A673 (cell line): Measurements from ENCODE around the gene CNPY1. TPM values are rescaled to one million over a fixed set of nuclear protein-coding genes. Genes with fewer than 3 reads are reported as not detected.

ENCODE experiments used
- BruUV-seq: library from RNA; stranded (reverse); fragments of 400-500 nt; replicated peaks from 2 replicates; lab custom pipeline; 2021; lab: Mats Ljungman, UMichigan
- CTCF ChIA-PET: fragments of 300-600 bp; sonication (Branson Sonifier 250); formaldehyde crosslinking; loops from one replicate; lab custom pipeline; 2022; ENCODE audit warnings: antibody characterized with exemption; lab: Charles Lee
- POLR2A ChIA-PET: fragments of 300-600 bp; sonication (Branson Sonifier 250); formaldehyde crosslinking; loops from one replicate; lab custom pipeline; 2022; ENCODE audit warnings: antibody characterized with exemption; ENCODE audit not compliant: low non-redundant PET; lab: Charles Lee
- DNase-seq: peaks from one replicate; pipeline ENCODE4 v3.0.0-alpha.2; 2015; ENCODE audit warnings: low spot score
- H3K27ac ChIP-seq: fragments of 200-600 bp; sonication (generic); 2 replicates; pipeline ENCODE4 v1.5.1; 2016; ENCODE audit warnings: mixed run types, low read depth, mild to moderate bottlenecking, mixed read lengths, antibody characterized with exemption, low read length; ENCODE audit not compliant: poor library complexity, severe bottlenecking
- H3K27me3 ChIP-seq: fragments of 200-600 bp; sonication (generic); replicated peaks from 2 replicates; pipeline ENCODE4 v1.6.1; 2017; ENCODE audit warnings: mixed run types, low read depth, mild to moderate bottlenecking, mixed read lengths, antibody characterized with exemption, low read length; ENCODE audit not compliant: insufficient read depth, poor library complexity
- H3K36me3 ChIP-seq: fragments of 200-600 bp; sonication (generic); 2 replicates; pipeline ENCODE4 v1.6.1; 2016; ENCODE audit warnings: mixed run types, mild to moderate bottlenecking, mixed read lengths, antibody characterized with exemption, low read length; ENCODE audit not compliant: insufficient read depth, poor library complexity, severe bottlenecking
- H3K4me1 ChIP-seq: fragments of 200-600 bp; sonication (generic); 2 replicates; pipeline ENCODE4 v1.6.1; 2017; ENCODE audit warnings: mixed run types, mild to moderate bottlenecking, mixed read lengths, antibody characterized with exemption, low read length; ENCODE audit not compliant: insufficient read depth, poor library complexity, severe bottlenecking
- H3K4me3 ChIP-seq: fragments of 200-600 bp; sonication (generic); 2 replicates; pipeline ENCODE4 v1.5.1; 2016; ENCODE audit warnings: low read depth, mixed run types, mild to moderate bottlenecking, mixed read lengths, low read length; ENCODE audit not compliant: poor library complexity, severe bottlenecking
- H3K9me3 ChIP-seq: fragments of 200-600 bp; sonication (generic); 2 replicates; pipeline ENCODE4 v1.6.1; 2016; ENCODE audit warnings: mixed run types, low read depth, mild to moderate bottlenecking, mixed read lengths, antibody characterized with exemption, low read length; ENCODE audit not compliant: poor library complexity, severe bottlenecking
- EZH2 ChIP-seq: fragments of 200-600 bp; sonication (generic); IDR thresholded peaks from 2 replicates; pipeline ENCODE4 v1.6.1; 2017; ENCODE audit warnings: borderline replicate concordance, low read depth, mild to moderate bottlenecking, mixed read lengths, antibody characterized with exemption, low read length; ENCODE audit not compliant: poor library complexity, severe bottlenecking
- intact Hi-C: fragments of 100-400 bp; cut with micrococcal nuclease; formaldehyde crosslinking; loops from one replicate; pipeline ENCODE4 v1.10.0; 2022; ENCODE audit not compliant: unreplicated experiment
- total RNA-seq: library from RNA; stranded (reverse); gene quantifications from 2 replicates; pipeline ENCODE4 v1.2.3, GENCODE V29; 2021
- TF ChIP-seq, protein P1 (sequence below): fragments of 300-800, 200-600 bp; sonication (generic); conservative IDR thresholded peaks from 2 replicates; pipeline ENCODE4 v1.5.1; 2017; ENCODE audit warnings: low read depth, mild to moderate bottlenecking, antibody characterized with exemption, low read length, moderate library complexity, mixed read lengths

The CNPY1 gene
- total RNA-seq, 1 experiment from 2014 or later: not detected

DNA sequence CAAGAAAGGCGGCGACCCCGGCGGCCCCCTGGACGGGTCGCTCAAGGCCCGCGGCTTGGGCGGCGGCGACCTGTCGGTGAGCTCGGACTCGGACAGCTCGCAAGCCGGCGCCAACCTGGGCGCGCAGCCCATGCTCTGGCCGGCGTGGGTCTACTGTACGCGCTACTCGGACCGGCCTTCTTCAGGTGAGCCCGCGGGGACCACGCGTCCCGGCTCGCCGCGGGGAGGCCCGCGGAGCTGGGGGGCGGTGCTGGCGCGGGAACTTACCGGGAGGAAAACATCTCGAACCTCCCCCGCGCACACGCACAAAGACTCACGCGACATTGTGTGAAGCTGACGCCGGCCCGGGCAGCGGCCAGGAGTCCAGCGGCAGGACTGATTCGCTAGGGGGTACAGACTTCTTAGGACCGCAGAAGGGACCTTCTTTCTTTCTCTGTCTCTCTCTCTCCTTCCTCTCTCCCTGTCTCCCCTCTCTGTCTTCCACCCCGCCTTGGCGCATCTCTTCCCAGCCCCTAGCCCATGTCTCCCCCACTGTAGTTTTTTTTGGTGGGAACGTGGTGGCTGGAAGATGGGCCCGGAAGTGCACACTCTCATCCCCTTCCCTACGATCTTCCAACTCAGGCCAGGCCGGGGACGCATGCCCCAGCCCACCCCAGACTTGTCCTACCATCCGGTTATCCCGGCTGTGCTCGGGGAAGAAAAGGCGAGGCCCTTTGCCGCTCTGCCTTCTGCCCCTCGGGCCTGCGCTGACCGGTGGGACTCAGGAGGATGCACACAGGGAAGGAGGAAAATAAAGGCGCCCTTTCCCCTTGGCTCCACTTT lies 87.3 kb downstream of the CNPY1 start:
- no peak for DNase-seq
- Histone ChIP-seq H3K27ac (no peak overlapping the region), H3K9me3 (no peaks in the 10 kb centered on the region), H3K36me3 (no peaks in the 10 kb centered on the region), H3K4me3 (peak overlapping the region; percentile 44), H3K27me3 (peaks cover 96% of the 10 kb centered on the region), H3K4me1 (peaks cover 19% of the 10 kb centered on the region)
- ChIA-PET POLR2A (no interaction called here), CTCF (no interaction called here)
- no TSS peak for BruUV-seq
- TF ChIP-seq, protein P1, sequence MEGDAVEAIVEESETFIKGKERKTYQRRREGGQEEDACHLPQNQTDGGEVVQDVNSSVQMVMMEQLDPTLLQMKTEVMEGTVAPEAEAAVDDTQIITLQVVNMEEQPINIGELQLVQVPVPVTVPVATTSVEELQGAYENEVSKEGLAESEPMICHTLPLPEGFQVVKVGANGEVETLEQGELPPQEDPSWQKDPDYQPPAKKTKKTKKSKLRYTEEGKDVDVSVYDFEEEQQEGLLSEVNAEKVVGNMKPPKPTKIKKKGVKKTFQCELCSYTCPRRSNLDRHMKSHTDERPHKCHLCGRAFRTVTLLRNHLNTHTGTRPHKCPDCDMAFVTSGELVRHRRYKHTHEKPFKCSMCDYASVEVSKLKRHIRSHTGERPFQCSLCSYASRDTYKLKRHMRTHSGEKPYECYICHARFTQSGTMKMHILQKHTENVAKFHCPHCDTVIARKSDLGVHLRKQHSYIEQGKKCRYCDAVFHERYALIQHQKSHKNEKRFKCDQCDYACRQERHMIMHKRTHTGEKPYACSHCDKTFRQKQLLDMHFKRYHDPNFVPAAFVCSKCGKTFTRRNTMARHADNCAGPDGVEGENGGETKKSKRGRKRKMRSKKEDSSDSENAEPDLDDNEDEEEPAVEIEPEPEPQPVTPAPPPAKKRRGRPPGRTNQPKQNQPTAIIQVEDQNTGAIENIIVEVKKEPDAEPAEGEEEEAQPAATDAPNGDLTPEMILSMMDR: no peak
- TF ChIP-seq EZH2: peak; percentile 83
- intact Hi-C loops: no loop called here

DNA sequence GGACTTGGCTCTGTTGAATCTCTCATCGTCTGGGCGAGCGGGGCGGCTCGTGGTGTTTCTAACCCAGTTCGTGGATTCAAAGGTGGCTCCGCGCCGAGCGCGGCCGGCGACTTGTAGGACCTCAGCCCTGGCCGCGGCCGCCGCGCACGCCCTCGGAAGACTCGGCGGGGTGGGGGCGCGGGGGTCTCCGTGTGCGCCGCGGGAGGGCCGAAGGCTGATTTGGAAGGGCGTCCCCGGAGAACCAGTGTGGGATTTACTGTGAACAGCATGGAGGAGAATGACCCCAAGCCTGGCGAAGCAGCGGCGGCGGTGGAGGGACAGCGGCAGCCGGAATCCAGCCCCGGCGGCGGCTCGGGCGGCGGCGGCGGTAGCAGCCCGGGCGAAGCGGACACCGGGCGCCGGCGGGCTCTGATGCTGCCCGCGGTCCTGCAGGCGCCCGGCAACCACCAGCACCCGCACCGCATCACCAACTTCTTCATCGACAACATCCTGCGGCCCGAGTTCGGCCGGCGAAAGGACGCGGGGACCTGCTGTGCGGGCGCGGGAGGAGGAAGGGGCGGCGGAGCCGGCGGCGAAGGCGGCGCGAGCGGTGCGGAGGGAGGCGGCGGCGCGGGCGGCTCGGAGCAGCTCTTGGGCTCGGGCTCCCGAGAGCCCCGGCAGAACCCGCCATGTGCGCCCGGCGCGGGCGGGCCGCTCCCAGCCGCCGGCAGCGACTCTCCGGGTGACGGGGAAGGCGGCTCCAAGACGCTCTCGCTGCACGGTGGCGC lies 88.1 kb downstream of the CNPY1 start, which contains the start of gene EN2:
Gene EN2 (plus strand): TSS at position 19 of the 767 bp plus-strand sequence. CDS start 249 bp downstream, at position 268.
- H3K4me1 ChIP-seq: peaks cover 19% of the 10 kb centered on the region
- H3K27me3 ChIP-seq: peaks cover 96% of the 10 kb centered on the region
- no TSS peak for BruUV-seq
- H3K36me3 ChIP-seq: no peaks in the 10 kb centered on the region
- ChIA-PET CTCF (no interaction called here), POLR2A (no interaction called here)
- intact Hi-C loops: no loop called here
- H3K4me3 ChIP-seq: peak within 1 kb of the TSS; percentile 55
- H3K9me3 ChIP-seq: no peaks in the 10 kb centered on the region
- H3K27ac ChIP-seq: no peak within 1 kb of the TSS
- no peak for DNase-seq
- TF ChIP-seq, protein P1: no peak
- TF ChIP-seq EZH2: peak; percentile 91

- DNase-seq: no peak
- peak overlapping the region; percentile 55 for H3K4me3 ChIP-seq
- intact Hi-C loops: no loop called here
- CTCF ChIA-PET: no interaction called here
- no peaks in the 10 kb centered on the region for H3K9me3 ChIP-seq
- TF ChIP-seq EZH2: no peak
- TF ChIP-seq, protein P1: no peak
- peaks cover 19% of the 10 kb centered on the region for H3K4me1 ChIP-seq
- POLR2A ChIA-PET: no interaction called here
- BruUV-seq: no TSS peak
- no peak overlapping the region for H3K27ac ChIP-seq
- H3K27me3 ChIP-seq: peaks cover 96% of the 10 kb centered on the region
- H3K36me3 ChIP-seq: no peaks in the 10 kb centered on the region
These were observed 88.7 kb downstream of the CNPY1 start for GRCh38 chr7:155457544-155458110.
